Esophagus (tissue), 2 donors: ENCODE results near the gene TPRN. TPM values are rescaled to one million over a fixed set of nuclear protein-coding genes. Genes with fewer than 3 reads are reported as not detected.

Experiments
- H3K27ac ChIP-seq, 2 donors: one replicate each; pipeline ENCODE4 v1.5.1; 2013; ENCODE audit warnings: low read depth in 2 of 2, mild to moderate bottlenecking in 2 of 2, inconsistent platforms in 1 of 2, low read length in 1 of 2, moderate library complexity in 1 of 2
- H3K27me3 ChIP-seq, 2 donors: one replicate each; pipeline ENCODE4 v1.6.1; 2013; ENCODE audit warnings: low read length in 2 of 2, control low read depth in 1 of 2, mild to moderate bottlenecking in 1 of 2; ENCODE audit not compliant: insufficient read depth in 2 of 2, control insufficient read depth in 1 of 2
- H3K36me3 ChIP-seq, 2 donors: one replicate each; pipeline ENCODE4 v1.6.1; 2013; ENCODE audit warnings: low read length in 1 of 2; ENCODE audit not compliant: control insufficient read depth in 2 of 2, insufficient read depth in 2 of 2
- H3K4me1 ChIP-seq, 2 donors: one replicate each; pipeline ENCODE4 v1.6.1; 2013; ENCODE audit warnings: low read length in 1 of 2; ENCODE audit not compliant: control insufficient read depth in 2 of 2, insufficient read depth in 2 of 2
- H3K4me3 ChIP-seq, 2 donors: one replicate each; pipeline ENCODE4 v1.5.1; 2013; ENCODE audit warnings: low read length in 2 of 2, mild to moderate bottlenecking in 2 of 2, low read depth in 1 of 2, moderate library complexity in 1 of 2
- H3K9me3 ChIP-seq, 2 donors: one replicate each; pipeline ENCODE4 v1.6.1; 2013; ENCODE audit warnings: mild to moderate bottlenecking in 2 of 2, low read depth in 1 of 2, low read length in 1 of 2, moderate library complexity in 1 of 2; ENCODE audit not compliant: control insufficient read depth in 2 of 2, insufficient read depth in 1 of 2
- WGBS, 2 donors: extraction: QIAGEN DNeasy Blood & Tissue Kit; methylation state at CpG; one replicate each; pipeline ENCODE4 v1.1.7; 2013; 5-methylcytosine and 5-hydroxymethylcytosine counted together
- polyA plus RNA-seq, 2 donors: library from polyadenylated mRNA; stranded (reverse); fragments of 200-250 nt; gene quantifications; one replicate each; pipeline ENCODE4 v1.2.3, GENCODE V29; 2013
- donor health status: healthy with polysubstance abuse.
- donor health status: Bipolar disorder and iron deficiency.

The TPRN gene
- polyA plus RNA-seq, 2 donors: 12.8 to 19.9 TPM

GRCh38 chr9:137183980-137184595, 16.5 kb downstream of the TPRN start:
- Histone ChIP-seq H3K4me1 (peaks cover 13 to 19% of the 10 kb centered on the region in 2 donors), H3K27ac (no peak overlapping the region), H3K36me3 (peaks cover 16 to 71% of the 10 kb centered on the region in 2 donors), H3K27me3 (no peaks in the 10 kb centered on the region), H3K9me3 (no peaks in the 10 kb centered on the region), H3K4me3 (no peak overlapping the region)
- WGBS, 2 donors: 94 to 95% methylated on average over 27 of the region's 27 CpGs

GRCh38 chr9:137182836-137183235, 17.7 kb downstream of the TPRN start:
- Histone ChIP-seq H3K4me3 (no peak overlapping the region), H3K4me1 (peaks cover 13 to 19% of the 10 kb centered on the region in 2 donors), H3K9me3 (no peaks in the 10 kb centered on the region), H3K36me3 (peaks cover 16 to 84% of the 10 kb centered on the region in 2 donors), H3K27me3 (no peaks in the 10 kb centered on the region), H3K27ac (no peak overlapping the region)
- 90 to 96% methylated on average over 17 of the region's 17 CpGs for WGBS, 2 donors

- Histone ChIP-seq H3K36me3 (peaks cover 16 to 80% of the 10 kb centered on the region in 2 donors), H3K27ac (no peak overlapping the region), H3K27me3 (no peaks in the 10 kb centered on the region), H3K4me3 (no peak overlapping the region), H3K4me1 (peaks cover 5 to 9% of the 10 kb centered on the region in 2 donors), H3K9me3 (no peaks in the 10 kb centered on the region)
- WGBS, 2 donors: 92 to 95% methylated on average over 22 of the region's 22 CpGs
Measured at GRCh38 chr9:137181680-137182079, 18.9 kb downstream of the TPRN start.

- Histone ChIP-seq H3K9me3 (no peaks in the 10 kb centered on the region), H3K36me3 (peaks cover 16 to 71% of the 10 kb centered on the region in 2 donors), H3K4me3 (no peak overlapping the region), H3K27me3 (no peaks in the 10 kb centered on the region), H3K4me1 (peaks cover 0 to under 1% of the 10 kb centered on the region in 2 donors), H3K27ac (no peak overlapping the region)
- WGBS, 2 donors: 92 to 96% methylated on average over 20 of the region's 20 CpGs
Measured at GRCh38 chr9:137180491-137180890, 20.1 kb downstream of the TPRN start.

GRCh38 chr9:137179761-137180160, 20.8 kb downstream of the TPRN start:
- Histone ChIP-seq H3K9me3 (no peaks in the 10 kb centered on the region), H3K27ac (no peak overlapping the region), H3K4me1 (peaks cover 3 to 7% of the 10 kb centered on the region in 2 donors), H3K27me3 (no peaks in the 10 kb centered on the region), H3K4me3 (no peak overlapping the region), H3K36me3 (peaks cover 16 to 64% of the 10 kb centered on the region in 2 donors)
- WGBS, 2 donors: 92 to 98% methylated on average over 12 to 17 of the region's 17 CpGs

- peaks cover 13 to 58% of the 10 kb centered on the region in 2 donors for H3K36me3 ChIP-seq
Measured at GRCh38 chr9:137178939-137179630, 21.5 kb downstream of the TPRN start.

GRCh38 chr9:137178201-137178938, 22.2 kb downstream of the TPRN start:
- WGBS, 2 donors: 87 to 93% methylated on average over 23 of the region's 23 CpGs
- Histone ChIP-seq H3K9me3 (no peaks in the 10 kb centered on the region), H3K4me1 (peaks cover 5 to 17% of the 10 kb centered on the region in 2 donors), H3K4me3 (no peak overlapping the region), H3K36me3 (peaks cover 8 to 51% of the 10 kb centered on the region in 2 donors), H3K27ac (no peak overlapping the region), H3K27me3 (no peaks in the 10 kb centered on the region)

More at GRCh38 chr9:137178939-137179630, 21.5 kb downstream of the TPRN start:
- Histone ChIP-seq H3K27me3 (no peaks in the 10 kb centered on the region), H3K27ac (no peak overlapping the region), H3K9me3 (no peaks in the 10 kb centered on the region), H3K4me1 (peaks cover 3 to 11% of the 10 kb centered on the region in 2 donors), H3K4me3 (no peak overlapping the region)
- 86 to 88% methylated on average over 17 to 19 of the region's 19 CpGs for WGBS, 2 donors

GRCh38 chr9:137176302-137177182, 24.0 kb downstream of the TPRN start:
- Histone ChIP-seq H3K9me3 (no peaks in the 10 kb centered on the region), H3K27me3 (no peaks in the 10 kb centered on the region), H3K4me1 (peaks cover 5 to 34% of the 10 kb centered on the region in 2 donors), H3K27ac (peak overlapping the region in 1 of 2 donors; percentile 14), H3K36me3 (peaks cover 4 to 36% of the 10 kb centered on the region in 2 donors), H3K4me3 (no peak overlapping the region)
- WGBS, 2 donors: 49 to 50% methylated on average over 17 of the region's 17 CpGs
